ENCODE measurements around the gene MSX1.

The MSX1 gene

DNA sequence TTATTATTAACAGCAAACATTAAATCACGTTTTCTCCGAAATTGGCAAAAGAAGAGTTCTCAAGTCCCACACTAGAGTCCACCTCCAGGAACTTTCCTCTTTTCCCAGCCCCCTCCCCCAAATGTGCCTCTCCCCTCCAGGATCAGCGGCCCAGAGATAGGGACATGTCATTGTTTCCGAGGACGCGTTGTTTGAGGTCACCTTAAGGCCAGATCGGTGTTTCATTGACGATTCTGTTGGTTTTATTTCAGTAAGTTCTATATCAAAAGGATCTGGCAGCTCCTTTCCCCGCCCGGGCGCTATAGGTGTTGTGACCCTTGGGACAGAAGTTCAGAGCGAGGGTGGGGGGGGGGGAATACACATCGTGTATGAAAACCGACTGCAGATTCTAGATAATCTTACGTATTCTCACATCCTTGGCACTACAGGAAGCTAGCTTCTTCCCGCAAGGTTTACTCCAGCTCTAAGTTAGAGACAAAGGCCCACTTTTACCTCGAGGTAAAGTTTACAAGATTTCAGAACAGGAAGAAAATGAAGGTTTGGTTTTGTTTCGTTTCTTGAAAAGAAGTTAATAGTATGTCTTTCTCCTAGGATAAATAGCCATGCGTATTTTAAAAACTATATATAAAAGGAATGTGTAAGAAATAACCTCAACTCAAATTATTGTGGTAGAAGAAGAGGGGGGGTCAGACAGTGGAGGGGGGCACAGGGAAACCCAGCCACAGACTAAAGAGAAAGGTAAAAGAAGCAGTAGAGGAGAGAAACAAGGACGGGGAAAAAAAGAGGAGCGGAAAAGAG, 739 bp upstream of the MSX1 start:
- no peak for DNase-seq

DNA sequence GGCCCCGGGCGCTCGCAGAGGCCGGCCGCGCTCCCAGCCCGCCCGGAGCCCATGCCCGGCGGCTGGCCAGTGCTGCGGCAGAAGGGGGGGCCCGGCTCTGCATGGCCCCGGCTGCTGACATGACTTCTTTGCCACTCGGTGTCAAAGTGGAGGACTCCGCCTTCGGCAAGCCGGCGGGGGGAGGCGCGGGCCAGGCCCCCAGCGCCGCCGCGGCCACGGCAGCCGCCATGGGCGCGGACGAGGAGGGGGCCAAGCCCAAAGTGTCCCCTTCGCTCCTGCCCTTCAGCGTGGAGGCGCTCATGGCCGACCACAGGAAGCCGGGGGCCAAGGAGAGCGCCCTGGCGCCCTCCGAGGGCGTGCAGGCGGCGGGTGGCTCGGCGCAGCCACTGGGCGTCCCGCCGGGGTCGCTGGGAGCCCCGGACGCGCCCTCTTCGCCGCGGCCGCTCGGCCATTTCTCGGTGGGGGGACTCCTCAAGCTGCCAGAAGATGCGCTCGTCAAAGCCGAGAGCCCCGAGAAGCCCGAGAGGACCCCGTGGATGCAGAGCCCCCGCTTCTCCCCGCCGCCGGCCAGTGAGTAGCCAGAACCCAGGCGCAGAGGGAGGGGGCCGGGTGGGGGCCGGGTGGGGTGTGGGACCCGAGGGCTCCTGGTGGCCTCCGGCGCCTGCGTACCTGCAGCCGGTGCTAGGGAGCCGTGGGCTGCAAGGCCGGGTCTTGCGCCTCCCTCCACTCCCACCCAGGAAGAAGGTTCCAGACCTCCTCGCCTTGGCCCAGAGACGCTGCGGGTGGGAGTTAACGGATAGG, 534 bp downstream of the MSX1 start:
- DNase-seq = no peak

GRCh38 chr4:4860600-4861389, 1.3 kb downstream of the MSX1 start:
- DNase-seq = no peak

DNA sequence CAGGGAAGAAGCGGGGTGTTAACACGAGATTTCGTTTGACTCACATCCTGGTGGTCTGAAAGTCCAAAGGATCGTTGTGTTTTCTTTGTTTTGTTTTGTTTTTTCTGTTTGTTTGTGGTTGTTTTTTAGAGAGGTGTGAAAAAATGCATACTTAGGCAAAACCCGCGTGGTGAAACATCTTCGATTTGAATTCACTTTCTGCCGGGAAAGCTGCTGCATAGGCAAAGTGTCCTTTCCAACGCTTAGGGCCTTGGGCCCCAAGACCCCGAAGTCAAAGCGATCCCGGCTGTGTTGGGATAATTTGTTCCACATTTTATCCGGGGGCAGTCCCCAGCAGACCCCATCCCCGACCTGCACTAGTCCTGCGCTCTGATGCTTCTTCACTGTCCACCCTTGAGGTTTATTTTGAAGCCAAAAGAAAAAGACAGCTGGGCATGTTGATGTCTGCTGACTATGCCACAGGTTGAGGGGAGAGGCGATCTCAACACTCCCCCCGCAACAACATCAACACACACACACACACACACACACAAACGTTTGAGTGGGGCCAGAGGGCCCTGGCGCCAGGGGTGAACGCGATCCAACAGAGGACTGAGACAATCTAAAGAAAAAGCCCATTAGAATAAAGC, 2.0 kb downstream of the MSX1 start:
- DNase-seq = no peak

DNA sequence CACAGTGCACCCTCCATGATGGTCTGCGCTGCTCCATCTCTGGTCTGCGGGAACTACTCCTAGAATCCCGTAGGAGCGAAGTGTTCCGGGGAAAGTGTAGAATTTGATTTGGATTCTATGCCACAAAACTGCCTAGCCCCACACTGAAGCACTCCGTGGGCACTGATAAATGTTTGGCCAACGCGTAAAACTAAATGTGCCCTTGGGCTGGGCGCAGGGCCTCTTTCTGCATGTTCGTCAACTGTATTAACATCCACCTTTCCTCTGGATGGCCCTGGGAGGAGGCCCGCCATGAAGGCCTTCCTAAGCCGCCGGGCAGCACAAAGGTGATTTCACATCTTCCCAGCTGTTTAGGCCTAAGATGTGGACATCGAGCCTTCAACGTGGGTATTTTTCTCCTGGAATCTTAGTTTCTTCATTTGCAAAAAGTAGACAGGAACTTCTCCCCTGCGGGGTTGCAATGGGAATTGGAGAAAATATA, 2.6 kb downstream of the MSX1 start:
- DNase-seq = no peak

DNA sequence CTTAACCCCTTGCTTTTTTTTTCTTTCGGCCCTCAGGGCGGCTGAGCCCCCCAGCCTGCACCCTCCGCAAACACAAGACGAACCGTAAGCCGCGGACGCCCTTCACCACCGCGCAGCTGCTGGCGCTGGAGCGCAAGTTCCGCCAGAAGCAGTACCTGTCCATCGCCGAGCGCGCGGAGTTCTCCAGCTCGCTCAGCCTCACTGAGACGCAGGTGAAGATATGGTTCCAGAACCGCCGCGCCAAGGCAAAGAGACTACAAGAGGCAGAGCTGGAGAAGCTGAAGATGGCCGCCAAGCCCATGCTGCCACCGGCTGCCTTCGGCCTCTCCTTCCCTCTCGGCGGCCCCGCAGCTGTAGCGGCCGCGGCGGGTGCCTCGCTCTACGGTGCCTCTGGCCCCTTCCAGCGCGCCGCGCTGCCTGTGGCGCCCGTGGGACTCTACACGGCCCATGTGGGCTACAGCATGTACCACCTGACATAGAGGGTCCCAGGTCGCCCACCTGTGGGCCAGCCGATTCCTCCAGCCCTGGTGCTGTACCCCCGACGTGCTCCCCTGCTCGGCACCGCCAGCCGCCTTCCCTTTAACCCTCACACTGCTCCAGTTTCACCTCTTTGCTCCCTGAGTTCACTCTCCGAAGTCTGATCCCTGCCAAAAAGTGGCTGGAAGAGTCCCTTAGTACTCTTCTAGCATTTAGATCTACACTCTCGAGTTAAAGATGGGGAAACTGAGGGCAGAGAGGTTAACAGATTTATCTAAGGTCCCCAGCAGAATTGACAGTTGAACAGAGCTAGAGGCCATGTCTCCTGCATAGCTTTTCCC, 3.4 kb downstream of the MSX1 start:
- no peak for DNase-seq

DNA sequence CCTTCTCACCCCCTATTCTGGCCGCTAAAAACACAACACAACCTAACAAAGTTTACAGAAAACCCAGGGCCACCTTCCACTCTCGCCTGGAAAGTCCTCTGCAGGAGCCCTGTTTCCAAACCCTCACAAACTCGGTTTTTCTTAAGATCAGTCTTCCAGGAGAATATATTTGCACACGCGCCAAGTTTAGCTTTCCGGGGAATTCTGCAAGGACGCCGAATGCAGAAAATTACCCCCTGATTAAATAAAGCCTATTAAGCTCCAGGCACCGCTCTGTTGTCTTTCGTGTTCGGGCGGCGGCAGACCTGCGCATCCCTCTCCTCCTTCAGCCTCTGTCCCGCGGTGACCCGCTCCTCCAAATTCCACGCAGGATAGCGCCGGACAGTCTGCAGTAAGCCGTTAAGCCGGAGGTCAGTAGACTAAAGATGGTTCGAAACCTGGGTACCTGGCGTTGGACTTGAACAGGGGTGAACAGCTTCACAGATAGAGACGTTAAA, 5.0 kb downstream of the MSX1 start:
- DNase-seq = no peak

- DNase-seq = no peak
Measured at GRCh38 chr4:4864940-4865704, 5.7 kb downstream of the MSX1 start.

GRCh38 chr4:4865705-4866123, 6.2 kb downstream of the MSX1 start:
- DNase-seq = no peak

DNA sequence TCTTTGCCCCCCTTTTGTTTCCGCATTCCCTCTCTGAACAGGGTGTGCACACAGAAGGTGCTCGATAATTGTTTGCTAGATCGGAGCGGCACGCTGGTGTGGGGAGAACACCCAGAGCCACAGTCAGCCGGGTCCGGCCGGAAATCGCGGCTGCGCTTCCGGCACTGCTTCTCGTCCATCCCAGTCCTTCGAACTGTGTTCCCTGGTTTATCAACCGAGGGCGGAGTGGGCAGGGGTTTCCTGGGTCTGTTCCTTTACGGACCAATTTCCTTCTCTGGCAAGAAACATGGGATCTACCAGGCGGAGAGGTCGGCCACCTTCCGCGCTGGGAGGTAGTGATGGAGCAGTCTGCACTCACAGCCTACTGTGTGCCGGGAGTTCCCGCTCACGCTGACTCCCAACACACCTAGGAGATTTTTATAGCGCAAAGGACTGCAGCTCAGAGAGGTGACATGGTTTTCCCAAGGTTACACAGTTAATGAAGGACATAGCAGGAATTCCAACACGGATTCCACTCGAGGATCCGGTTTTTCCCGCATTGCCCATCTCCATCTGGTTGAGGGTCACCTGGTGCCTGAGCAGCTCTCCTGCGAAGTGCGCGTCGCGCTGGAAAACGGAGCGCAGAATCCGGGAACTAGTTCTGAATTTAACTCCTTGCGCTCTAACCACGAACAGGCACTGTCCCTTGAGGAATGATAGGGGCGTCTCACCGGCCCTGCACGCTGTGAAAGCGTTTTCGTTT, 6.8 kb downstream of the MSX1 start:
- DNase-seq = no peak

GRCh38 chr4:4866866-4867374, 7.5 kb downstream of the MSX1 start:
- DNase-seq = no peak

GRCh38 chr4:4867375-4868039, 8.0 kb downstream of the MSX1 start:
- DNase-seq = no peak

DNA sequence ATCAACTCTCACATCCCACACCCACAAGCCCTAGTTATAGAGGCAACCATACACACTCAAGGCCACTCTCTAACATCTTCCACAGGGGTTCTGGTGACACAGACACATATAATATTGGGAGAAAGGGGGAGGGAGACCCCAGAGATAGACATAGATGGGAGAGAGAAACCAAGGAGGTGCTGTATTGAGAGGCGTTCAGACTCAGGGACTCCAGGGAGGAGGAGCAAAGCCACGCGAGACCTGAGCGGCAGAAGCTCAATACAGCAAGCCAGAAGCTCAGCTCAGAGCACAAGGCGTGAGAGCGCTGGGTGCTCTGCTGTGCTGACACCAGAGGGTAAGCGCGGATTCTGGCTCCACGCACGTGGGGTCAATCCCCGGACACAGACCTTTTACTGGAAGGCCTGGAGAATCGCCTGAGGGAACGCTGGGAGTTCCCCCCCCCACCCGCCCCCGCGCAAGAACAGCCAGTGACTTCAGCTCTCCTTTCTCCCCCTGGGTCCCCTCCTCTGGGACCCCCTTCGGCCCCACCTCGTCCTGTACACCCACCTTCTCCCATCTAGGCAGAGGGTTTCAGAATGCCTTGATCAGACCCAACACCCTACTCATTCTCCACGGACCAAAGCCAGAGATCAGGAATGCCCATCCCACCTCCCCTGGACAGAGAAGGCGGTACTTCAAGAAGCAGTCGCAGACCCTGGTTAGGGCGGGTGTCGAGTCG, 8.7 kb downstream of the MSX1 start:
- no peak for DNase-seq

DNA sequence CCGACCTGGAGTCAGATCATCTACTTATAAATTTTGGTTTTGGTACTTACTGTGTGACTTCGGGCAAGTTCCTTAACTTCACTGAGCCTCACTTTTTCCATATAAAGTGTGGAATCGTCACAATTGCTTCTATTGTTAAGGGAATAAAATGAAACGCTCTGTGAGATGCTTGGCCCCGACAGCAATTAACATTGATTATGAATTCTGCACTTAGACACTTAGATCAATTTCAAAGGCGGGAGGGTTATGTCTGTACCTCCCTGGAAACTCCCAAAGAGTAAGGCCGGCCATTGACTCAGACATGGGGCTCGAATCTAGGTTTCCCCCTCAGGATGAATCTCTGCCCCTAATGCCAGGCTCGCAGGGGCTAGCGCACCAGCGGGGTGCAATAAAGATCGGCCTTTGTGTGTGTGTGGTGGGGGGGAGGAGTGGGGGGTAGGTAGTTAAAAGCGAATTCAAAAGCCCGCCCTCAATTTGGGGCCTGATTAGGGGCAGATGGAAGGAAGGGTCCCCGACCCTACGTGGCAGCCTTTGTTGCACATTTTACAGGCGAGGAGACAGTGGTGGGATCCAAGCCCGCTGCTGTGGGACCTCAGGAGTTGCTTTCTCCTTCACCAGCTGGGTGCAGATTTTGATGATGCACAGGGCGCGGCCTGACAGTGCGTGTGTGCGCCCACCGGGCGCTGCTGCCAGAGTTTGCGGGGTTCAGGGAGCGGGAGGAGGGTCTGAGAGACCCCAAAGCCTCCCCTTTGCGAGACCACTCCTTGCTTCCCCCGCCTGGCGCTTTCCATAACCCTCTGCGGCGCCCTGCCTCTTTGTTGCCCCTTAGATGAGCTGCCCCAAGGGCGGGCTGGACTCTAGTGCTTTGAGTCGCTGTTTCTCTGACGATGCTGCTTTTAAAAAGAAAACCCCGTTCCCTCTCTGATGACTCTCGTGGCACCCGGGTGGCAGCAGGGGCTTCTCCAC, 9.6 kb downstream of the MSX1 start:
- DNase-seq = no peak

DNA sequence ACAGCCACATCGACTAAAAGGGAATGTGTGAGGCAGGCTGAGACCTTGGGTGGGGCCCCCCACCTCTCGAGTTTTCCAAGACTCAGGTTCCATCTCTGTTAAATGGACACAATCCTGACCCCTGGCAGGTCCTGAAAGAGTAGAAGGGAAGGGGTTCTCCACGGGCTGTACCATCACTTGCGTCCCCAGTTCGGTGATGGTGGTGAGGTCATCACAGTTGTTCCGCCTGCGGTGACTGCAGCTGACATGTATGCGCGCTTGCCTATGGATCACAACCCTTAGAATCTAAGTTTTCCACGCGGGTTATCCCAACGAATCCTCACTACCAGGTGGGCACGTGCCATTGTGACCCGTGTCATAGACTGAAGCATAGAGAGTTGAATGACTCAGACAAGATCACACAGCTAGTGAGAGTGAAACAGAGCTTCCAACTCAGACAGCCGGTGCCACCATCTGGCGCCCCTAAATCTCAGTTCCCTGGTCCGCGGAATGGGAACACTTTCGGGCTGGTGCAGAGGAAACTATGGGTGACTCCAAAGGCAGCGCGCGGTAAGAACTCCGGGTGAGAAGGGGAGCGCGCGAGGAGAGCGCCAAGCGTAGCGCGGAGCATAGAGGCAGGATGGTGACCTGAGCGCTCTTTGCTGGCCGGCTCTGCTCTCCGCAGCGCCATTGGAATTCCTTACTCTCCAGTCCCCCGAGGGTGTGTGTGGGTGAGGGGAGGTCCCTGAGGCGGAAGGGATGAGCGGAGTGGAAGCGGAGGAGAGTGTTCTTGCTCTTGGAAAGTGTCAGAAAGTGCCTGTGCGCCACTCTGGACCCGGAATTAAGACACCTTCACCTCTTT, 10.5 kb downstream of the MSX1 start:
- no peak for DNase-seq

GRCh38 chr4:4870576-4871241, 11.2 kb downstream of the MSX1 start:
- no peak for DNase-seq
